HG02870 (cell line): ENCODE measurements around the gene SCCPDH.

ENCODE experiments used
- ATAC-seq: cut with Tn5 transposase; IDR thresholded peaks from one replicate; pipeline ENCODE4 v1.9.1; 2021; ENCODE audit warnings: mild to moderate bottlenecking, moderate library complexity; ENCODE audit not compliant: unreplicated experiment

SCCPDH gene

DNA sequence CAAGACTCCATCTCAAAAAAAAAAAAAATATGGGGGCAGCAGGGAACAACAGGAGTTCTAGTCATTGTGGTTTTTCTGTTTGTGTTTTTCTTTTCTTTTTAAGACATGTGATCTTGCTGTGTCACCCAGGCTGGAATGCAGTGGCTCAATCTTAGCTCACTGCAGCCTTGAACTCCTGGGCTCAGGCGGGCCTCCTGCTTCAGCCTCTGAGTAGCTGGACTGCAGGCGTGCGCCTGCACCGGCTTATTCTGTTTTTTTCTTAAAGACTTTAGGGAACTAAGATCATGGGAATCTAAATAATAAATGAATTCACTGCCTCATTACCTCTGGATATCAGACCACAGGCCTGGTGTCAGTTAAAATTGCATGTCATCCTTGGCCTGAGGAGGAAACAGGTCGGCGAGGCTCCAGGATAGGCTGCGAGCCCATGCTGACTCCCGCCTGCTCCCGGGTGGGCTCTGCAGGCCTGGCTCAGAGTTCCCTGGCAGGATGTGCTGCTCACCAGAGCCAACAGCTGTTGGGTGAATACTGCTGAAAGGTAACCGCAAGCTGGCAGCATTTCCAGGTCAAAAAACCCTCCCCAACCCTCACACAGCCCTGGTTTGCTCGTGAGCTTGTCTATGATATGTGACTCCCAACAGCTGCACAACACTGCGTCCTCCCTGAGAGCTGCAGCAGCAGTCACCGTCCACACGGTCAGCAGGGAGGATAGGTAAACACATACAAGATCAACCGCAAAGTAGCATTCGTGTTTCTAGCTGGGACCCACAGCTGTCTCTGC is 58.1 kb downstream of the SCCPDH start:
- ATAC-seq: no peak

DNA sequence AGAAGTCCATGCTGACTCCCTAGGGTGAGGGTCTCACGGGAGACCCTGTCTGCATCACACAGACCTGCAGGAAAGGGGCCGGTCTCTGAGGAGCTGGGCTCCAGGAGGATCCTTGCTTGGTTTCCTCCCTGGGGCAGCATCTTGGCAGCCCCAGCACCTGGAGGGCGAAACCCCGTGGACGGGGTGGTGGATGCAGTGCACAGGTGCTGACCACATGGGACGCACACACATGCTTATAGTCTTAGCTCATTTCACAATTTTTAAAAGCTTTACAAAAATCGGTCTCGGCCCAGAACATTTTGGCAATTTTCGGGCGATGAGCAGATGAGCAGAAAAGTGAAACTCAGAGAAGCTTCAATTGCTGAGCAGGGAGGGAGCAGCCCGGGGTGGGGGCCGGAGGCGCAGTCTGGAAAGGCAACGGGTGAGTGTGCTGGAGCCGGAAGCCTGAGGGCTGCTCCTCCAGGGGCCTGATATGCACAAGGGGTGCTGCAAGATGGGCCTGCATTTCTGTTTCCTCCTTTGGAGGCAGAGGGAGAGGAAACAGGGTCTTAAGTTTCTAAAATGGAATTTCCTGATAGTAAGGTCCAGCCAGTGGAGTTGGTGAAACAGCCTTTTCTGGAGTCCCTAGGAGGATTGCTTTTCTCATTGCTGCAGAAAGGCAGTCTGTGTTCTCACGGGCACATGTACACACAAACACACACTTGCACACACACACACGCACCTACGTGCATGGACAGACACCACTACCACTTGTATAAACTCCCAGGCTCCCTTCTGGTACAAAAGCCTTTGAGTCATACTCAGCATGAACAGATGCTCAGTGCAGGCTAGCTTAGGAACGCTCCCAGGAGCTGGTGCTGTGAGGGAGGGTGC is 60.6 kb downstream of the SCCPDH start:
- no peak for ATAC-seq

DNA sequence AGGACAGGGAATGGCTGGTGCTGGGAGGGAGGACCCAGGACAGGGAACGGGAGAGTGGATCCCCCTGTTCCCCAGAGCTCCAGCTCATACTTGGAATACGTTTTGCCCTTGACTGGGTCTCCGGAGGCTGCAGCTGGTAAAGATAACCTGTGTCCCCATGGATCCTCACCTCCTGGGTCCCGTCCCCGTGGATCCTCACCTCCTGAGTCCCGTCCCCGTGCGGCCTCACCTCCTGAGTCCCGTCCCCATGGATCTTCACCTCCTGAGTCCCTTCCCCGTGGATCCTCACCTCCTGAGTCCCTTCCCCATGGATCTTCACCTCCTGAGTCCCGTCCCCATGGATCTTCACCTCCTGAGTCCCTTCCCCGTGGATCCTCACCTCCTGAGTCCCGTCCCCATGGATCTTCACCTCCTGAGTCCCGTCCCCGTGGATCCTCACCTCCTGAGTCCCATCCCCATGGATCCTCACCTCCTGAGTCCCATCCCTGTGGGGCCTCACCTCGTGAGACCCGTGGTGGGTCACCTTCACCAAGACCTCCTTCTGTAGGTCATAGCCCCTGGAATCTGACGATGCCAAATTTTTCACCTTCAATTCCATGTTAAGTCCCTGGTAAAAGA is 61.4 kb downstream of the SCCPDH start:
- ATAC-seq: no peak

DNA sequence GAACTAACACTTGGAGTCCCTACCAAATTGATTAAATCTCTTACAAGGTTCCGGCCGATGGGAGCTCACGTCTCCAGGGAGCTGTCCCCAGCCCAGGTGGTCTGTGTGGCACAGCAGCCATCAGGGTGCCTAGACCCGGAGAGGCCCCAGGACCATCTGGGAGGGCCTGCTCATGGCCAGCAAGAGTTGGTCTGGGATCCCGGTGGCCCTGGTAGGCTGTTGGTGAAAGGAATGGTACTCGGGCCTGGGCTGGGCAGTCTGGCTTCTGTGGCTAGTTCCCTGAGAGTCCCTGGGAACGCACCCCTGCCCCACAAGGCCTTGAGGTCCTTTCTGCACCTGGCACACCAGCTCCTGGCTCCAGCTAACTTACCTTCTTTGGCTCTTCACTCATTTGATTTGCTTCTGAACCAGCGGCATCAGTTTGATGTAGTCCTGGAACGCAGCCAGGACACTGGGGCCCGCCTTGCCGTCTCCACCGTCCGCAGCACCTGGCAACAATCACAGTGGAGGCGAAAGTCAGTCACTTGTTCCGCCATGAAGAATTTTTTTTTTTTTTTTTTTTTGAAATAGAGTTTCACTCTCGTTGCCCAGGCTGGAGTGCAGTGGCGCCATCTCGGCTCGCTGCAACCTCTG is 62.5 kb downstream of the SCCPDH start:
- ATAC-seq: no peak

DNA sequence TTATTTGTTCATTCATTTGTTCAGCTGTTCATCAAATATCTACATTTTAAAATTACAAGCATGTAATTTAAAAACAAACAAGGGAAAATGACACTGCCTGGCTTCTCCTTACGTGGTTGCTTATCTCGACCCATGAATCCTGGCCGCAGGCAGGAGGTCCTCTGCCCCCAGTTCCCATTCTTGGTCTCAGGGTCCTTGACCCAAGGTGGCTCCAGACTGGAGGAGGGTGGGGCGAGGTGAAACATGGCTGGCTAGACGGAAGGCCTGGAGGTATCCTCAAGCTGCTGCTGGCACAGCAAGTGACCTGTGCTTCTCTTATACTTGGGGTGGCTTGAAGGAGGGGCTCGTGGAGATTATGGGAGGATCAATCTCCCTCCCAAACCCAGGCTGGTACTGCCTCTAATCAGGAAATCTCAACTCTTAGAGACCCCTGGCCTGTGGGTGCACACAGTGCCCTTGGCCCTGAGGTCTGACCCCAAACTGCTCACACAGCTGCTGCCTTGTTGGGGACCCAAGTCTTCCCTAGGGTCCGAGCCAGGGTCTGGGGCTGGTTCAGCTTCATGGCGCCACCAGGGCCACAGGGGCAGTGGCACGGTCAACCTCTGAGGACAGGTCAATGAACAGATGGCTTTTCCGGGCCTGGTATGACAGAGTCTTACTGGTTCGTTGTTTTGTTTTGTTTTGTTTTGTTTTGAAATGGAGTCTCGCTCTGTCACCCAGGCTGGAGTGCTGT is 63.7 kb downstream of the SCCPDH start:
- ATAC-seq: no peak

DNA sequence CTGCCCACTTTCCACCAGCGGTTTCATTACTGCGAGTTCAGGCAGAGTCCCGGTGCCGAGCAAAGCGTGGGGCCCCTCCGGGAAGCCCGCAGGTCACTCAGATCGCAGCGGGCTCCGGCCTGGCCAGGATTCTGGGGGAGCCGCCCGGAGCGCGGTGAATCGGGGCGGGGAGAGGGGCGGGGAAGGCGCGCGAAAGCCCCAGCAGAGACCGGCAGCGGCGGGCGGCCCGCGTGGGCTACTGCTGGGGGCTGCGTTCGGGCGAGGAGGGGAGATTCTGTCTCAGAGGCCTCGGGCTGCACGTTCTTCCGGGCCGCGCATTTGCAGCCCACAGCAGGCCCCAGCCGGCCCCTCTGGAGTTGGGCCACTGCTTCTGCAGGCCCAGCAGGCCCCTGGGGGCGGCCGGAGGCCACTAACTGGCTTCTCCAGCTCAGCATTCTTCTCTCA is 64.7 kb downstream of the SCCPDH start:
- ATAC-seq: no peak

DNA sequence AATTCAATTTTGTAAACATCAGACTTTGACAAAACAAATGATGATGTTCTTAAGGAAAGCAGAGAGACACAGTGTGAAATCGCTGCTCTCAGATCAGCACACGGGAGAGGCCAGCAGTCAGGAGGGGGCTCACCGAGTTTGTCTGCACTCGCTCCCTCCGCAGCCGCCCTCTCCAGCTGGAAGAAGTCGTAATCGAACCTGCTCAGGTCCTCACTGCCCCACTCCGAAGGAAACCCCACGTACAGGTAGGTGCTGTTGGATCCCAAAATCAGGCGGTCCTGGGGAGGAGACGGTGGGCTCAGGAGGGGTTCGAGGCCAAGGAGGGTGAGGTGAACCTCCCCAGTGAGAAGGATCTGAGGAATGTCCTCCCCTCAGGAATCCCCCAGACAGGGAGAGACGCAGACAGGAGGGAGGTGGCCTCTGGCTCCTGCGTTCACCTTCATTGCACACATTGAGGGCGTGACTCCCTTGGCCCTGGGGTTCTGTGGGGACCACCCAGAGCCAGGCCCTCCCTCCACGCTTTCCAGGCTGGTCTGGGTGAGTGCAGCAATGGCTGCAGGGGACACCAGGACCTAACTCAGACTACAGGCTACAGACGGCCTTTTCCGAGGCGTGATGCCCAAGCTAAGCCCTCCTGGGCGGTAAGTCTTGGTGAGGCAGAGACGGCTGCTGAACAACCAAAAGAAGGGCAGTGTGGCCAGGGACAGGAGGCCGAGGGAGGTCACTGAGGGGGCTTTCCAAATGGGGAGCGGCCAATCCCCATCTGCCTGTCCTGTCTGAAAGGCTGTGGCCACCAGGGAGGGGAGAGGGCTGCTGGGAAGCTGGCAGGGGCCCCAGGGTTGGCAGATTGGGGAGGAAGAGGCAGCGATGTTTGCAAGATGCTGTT is 65.5 kb downstream of the SCCPDH start:
- no peak for ATAC-seq

DNA sequence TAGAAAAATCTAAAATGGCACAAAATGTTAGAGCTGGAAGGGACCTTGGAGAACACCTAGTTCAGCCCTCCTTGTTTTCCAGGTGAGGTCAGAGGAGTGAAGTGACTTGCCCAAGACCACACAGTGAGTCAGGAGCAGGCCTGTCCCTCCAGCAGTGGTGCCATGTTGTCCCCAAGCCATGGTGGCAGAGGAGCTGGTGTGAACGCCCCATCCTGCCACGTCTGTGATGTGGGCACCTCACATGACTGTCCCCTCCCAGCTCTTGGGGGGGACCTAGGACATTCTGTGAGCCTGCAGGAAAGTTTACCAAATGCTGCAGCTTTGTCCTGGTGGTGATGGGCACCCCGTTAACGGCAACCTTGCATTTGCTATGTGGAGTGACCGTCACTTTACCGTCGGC is 66.2 kb downstream of the SCCPDH start:
- ATAC-seq: no peak

DNA sequence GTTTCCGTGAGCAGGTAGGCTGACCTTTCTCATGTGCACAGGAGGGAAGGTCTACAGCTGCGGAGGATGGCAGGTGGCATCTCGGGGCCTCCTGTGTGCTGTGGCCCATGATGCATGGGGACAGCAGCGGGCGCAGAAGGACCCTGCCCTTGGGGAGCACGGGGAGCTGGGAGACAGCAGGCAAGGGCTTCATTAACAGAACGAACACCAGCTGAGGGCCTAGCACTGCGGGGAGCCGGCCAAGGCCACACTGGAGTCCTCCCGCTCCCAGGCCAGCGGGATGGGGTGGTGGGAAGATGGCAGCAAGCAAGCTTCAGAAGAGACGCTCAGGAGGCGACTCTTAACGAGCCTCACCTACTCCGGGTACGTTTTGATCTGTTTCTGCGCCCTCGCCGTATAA is 66.6 kb downstream of the SCCPDH start:
- ATAC-seq: no peak

DNA sequence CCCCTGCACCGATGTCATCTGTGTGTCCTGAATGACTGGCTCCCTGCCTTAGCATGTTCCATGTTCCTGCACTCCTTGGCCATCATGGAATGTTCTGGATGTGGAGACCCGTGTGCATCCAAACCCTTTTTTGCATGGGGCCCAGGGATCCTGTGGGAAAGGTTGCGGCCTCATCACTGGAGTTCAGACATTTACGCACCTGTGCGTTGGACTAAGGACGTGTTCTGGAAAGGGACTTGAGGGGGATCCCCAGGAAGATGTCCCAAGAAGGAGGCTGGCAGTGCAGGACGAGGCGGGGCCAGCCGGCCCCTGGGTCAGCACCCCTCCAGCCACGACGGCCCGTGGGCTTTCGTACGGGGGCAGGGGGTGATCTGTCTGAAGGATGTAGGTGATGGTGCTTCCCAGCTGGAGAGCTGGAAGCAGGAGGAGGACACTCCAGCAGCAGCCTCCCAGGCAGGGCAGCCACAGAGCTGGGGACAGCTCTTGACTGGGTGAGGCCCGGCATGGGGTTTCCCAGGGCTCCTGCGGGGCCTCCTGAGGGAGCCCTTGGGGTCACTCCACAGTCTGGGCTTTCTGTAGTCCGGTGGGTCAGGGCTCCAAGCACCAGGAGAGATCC is 67.2 kb downstream of the SCCPDH start:
- ATAC-seq: no peak

DNA sequence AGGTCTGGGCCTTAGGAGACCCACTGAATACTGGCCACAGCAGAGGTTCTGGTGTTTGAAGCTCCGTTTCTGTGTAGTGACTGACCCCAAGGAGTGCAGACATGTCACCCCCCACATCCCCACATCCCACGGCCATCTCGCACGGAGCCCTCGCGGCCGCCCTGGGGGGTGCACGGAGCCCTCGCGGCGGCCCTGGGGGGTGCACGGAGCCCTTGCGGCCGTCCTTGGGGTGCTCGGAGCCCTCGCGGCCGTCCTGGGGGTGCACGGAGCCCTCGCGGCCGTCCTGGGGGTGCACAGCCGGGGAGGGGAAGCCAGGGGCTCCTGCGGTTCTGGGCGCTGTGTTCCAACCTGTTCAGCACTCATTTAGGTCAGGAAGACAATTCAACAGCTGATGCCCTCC is 68.4 kb downstream of the SCCPDH start:
- no peak for ATAC-seq

DNA sequence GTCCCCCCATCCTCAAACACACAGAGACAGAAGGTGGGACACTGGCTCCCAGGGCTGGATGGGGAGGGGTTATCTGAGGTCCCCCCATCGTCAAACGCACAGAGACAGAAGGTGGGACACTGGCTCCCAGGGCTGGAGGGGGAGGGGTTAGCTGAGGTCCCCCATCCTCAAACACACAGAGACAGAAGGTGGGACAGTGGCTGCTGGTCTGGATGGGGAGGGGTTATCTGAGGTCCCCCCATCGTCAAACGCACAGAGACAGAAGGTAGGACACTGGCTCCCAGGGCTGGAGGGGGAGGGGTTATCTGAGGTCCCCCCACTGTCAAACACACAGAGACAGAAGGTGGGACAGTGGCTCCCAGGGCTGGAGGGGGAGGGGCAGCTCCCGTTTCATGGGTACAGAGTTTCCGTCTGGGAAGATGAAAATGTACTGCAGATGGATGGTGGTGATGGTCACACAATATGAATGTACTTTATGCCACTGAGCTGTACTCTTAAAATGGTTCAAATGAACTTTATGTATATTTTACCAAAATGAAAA is 69.2 kb downstream of the SCCPDH start:
- ATAC-seq: no peak

DNA sequence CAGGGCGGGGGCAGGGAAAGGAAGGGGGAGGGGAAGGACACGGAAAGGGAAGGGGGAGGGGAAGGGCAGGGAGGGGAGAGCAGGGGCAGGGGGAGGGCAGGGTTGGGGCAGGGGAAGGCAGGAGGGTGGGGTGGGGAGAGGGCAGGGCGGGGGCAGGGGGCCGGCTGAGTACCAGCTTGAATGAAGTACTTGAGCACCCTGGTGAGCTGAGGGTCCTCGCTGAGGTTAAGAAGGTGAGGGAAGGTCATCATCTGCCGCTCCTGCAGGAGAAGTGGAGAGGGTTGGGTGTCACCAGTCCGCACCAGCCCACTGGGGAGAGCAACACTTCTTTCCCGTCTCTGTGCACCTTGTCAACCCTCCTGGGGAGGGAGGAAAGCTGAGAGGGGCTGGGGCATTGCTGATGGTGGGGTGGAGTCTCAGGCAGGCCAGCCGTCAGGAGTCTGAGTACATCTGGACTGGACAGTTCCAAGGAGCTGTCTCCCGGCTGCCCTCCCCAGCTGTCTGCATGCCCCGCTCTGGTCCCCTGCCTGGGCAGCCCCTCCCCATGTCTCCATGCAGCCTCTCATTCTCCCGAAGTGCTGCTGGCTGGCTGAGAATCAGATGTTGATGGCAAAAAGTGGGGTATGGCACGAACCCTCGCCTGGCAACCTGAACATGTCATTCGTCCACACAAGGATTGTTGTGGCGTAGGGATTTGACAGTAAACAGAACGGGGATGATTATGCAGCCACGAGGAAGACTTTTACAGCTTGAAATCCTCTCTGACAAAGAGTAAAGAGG is 70.0 kb downstream of the SCCPDH start:
- no peak for ATAC-seq

DNA sequence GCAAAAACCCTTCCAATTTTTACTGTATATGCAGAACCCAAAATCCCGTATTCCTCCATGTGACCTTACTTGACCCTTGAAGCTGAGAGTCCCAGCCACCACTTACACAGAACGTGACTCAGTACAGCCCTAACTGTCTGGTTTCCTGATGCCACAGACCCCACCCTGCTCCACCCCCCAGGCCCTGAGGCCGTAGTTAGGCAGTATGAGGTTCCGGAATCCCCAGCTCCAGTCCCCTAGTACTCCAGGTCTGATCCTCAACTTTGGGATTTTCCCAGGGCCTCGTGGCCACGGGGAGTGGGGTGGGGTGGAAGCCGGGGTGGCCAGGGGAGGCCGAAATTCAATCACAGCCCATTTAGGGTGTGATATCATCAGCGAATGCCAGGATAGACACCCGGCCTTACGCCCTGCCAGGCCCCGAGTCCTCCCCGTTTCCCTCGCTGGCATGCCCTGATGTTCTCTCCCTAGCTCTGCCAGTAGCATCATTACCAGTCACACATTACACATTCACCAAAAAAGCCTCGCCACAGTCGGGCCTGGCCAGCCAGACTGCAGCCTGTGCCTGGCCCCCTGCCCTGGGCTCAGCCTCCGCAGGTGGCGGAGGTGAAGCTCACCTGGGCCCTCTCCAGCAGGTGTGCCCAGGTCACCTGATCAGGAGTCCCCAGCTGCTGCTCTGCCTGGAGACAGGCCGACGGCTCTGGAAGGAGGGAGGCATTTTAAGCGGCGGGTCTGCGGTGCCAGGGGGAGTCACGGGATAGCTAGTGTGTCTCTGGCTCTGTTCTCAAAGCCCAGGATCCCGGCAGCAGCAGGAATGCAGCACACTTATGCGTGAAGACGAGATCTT is 70.8 kb downstream of the SCCPDH start:
- no peak for ATAC-seq

DNA sequence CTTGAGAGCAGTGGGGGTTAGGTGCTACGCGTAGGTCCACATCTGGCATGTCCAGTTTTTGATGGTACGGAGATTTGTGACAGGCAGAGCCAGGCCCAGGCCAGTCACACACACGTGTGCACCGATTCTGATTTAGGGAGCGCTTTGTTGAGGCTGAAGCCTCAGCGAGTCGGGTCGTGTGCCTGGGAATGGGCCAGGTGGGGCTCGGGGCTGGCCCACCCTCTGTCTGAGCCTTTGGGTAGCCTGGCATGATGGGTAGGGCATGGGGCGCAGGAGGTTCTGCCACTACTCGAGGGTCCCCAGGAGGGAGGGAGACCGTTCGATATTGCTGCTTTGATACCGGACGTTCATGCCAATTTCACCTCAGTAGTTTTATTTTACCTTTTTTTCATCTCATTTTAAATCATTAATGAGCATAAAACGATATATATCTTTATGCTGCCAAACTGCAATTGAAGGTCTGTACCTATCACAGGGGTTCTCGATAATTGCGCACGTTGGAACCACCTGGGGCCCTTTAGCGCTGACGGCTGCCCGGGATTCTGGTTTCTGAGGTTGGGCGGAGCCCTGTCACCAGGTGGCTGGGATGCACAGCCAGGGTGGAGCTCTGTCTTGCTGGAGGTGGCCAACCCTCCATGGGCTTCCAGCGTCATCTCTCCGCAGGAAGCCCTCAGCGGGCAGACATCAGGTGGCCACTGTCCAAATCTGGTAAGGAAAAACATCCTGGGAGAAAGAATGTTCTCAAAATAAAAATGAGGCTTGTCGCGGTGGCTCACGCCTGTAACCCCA is 71.9 kb downstream of the SCCPDH start:
- ATAC-seq: no peak

DNA sequence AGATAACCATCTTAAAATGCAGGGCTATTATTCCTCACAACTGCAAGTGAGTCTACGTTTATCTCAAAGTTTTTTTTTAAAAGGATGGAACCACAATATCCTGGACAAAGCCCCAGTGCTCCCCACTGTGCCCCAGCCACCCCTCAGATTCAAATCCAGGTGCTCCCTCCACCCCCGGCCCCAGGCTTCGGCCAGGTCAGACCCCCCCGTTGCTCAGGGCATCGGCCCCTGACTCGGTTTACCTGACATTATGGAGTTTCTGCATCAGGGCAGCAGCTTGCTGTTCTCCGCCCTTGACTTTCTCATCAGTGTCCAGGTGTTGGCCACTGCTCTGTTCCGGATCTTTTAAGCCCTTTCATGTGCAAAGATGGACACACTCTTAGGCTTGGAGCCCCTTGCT is 72.9 kb downstream of the SCCPDH start:
- ATAC-seq: no peak
